NCI-H2107 treated with DMSO at 0.1 percent for 48 hours (cell line): ENCODE measurements around the gene FAM50B.

Experiments used
- DNase-seq: peaks from one replicate; lab custom pipeline; 2025; ENCODE audit not compliant: unreplicated experiment; lab: John Stamatoyannopoulos, UW

The FAM50B gene

DNA sequence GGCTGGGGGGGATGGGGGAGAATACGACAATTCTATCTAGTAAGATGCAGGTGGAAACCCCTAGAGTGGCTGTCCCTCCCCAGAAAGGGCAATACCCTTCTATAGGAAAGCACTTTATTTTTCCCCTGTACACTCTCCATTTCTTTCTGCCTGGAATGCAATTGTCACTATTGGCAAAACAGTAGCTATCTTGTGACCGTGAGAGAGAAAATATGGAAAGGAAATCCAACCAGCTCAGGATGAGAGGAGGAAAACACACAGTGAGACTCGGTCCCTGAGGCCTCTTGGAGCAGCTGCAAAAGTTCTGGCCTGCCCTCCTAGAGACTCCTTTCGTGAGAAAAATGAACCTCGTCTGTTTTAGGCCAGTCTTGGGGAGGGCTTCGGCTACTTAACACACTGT is 43.4 kb downstream of the FAM50B start:
- DNase-seq, result no peak

DNA sequence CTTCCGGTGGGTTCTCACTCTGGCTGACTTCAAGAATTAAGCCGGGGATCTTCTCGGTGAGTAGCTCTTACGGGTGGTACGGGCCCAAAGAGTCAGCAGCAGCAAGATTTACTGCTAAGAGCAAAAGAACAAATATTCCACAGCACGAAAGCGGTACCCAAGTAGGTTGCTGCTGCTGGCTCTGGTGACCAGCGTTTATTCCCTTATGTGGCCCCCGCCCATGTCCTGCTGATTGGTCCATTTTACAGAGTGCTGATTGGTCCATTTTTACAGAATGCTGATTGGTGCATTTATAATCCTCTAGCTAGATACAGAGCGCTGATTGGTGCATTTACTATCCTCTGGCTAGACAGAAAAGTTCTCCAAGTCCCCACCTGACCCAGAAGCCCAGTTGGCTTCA is 44.3 kb downstream of the FAM50B start:
- no peak for DNase-seq

DNA sequence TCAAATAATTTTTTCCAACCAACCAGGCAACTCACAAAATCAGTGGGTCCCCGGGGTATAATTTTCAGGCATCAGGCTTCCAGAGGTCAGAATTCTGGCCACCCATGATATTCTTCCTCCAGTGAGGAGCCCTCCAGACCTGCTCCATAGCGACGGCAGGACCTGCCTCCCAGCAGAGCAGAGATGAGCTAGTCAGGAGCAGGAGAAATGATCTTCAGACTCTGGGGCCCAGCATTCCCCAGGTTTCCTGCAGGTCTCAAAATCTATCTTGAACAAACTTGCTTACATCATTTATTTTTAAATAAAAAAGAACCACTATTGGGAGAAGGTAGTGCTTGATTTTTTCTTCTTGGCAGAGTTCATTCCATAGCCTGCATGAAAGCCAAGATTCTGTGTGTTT is 44.7 kb downstream of the FAM50B start:
- DNase-seq, result no peak

DNA sequence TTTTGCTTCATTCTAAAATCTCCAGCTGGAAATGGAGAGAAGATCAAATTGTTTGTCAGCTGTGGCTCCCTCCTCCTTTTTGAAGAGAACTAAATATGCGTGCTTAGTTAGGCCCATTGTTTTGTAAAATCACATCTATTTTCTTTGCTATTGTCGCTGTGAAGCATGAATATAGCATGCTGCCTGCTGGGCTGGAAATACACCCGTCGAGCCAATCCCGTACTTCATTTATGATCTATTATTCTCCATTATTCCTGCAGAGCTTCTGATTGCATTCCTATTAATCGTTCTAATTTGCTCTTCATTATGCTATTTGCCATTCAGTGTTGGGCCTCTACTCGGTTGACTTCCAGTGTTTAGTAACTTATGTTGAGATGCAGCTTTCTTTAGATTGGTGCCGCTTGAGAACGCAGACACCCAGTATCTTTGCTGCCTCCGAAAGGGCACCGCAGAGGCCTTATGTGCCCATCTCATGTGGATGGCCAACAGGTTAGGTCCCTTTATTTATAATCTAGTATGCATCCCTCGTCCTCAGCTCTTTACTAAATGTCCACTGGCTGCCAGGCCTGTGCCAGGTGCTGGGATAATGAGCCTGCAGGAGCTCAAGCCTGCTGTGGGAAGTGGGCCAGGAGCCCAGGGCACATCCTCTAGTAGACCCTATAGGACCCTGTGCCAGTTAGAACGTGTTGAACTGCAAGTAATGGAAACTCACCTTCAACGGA is 45.6 kb downstream of the FAM50B start:
- no peak for DNase-seq

DNA sequence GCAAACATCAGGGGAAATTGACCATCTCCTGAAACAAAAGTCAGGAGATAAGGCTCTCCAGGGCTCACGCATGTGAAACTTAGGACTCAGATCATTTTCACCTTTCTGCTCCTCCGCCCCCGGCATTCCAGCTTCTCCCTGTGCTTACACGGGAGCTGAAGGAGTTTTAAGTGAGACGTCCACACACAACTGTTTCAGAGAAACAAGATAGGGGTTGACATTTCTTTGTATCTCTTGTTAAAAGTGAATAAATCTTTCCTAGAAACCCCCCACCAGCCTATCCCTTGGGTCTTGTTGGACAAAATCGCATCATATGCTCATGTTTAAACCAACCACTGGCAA is 46.1 kb downstream of the FAM50B start:
- no peak for DNase-seq

DNA sequence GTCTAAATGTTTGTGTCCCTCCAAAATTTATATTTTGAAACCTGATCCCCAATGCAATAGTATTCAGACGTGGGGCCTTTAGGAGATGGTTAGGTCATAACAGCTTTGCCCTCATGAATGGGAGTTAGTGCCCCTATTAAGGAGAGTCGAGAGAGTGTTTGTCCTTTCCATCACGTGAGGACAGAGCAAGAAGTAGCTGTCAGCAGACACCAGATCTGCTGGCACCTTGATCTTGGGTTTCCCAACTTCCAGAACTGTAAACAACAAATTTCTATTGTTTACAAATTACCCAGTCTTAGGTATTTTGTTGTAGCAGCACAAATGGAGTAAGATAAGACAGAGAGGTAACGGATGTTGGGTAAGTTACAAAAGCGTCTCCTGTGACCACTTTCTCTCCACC is 46.6 kb downstream of the FAM50B start:
- DNase-seq, result no peak

DNA sequence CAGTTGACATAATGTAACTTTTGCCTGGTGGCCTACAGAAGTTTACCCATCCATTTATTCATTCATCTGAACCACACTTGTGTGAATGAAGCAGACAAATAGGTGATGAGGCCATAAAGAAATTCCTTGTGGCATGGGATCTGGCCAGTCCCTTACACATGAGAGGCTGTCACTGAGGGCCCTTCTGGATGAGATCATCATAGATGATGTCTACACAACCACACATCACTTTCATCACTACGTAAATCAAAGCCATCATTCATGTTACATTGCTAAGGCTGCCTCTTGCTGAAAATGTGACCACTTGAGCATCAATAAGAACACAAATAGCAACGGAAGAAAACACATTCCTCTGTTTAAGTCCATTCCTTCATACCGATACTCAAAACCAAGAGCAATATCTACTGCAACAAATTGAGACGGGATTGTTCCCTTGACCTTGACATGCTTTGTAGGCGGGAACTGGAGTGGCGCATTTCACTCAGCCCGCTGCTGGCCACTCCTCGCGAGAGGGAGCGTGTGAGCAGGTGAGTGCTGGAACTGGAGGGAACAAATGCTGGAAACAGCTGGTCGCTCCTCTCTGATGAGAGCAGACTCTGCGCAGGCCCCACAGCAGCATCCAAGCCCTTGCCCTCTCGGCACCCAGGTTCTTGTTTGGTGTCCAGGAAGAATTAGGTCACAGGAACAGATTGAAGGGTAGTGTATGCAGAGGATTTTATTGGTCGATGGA is 49.3 kb downstream of the FAM50B start:
- DNase-seq, result no peak

DNA sequence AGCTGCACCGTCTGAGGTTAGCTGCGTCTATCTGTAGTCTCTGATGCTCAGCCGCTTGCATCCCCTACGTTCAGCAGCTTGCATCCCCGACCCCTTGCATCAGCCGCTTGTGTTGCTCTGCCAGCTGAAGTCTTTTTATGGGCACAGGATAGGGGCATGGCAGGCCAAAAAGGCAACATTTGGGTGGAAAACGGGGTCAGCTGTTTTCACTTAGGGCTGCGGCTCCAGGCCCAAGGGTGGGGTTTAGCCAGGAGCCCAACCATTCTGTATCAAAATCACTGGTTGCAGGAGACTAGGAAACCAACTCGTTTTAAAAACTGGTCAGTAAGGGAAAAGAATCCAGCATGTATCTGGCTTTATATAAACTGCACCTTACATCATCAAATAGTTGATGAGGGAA is 49.9 kb downstream of the FAM50B start:
- DNase-seq, result no peak

DNA sequence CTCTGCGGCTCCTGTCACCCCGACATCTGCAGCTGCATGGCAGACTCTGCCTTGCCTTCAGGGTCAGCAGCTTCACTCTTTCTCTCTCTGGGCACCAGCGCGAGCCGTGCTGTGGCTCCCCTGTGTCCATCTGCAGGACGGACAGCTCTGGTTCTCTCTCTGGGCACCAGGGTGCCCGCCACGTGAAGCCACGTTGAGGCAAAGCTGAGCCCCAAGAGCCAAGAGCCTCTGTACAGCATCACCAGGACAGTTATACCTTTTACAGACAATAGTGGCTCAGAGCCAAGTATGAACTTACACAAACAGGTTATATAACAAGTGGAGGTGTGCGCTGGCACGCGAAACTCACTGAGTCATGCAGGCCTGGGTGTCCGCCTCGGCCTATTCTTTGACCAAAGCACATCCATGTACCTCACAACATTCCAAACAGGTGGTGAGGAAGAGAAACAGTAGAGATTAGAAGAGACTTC is 50.8 kb downstream of the FAM50B start:
- DNase-seq, result no peak
